HG02678 (cell line): ENCODE measurements around the gene KY.

Experiments
- ATAC-seq: cut with Tn5 transposase; IDR thresholded peaks from one replicate; pipeline ENCODE4 v1.9.1; 2021; ENCODE audit warnings: mild to moderate bottlenecking, moderate library complexity; ENCODE audit not compliant: unreplicated experiment

The KY gene

DNA sequence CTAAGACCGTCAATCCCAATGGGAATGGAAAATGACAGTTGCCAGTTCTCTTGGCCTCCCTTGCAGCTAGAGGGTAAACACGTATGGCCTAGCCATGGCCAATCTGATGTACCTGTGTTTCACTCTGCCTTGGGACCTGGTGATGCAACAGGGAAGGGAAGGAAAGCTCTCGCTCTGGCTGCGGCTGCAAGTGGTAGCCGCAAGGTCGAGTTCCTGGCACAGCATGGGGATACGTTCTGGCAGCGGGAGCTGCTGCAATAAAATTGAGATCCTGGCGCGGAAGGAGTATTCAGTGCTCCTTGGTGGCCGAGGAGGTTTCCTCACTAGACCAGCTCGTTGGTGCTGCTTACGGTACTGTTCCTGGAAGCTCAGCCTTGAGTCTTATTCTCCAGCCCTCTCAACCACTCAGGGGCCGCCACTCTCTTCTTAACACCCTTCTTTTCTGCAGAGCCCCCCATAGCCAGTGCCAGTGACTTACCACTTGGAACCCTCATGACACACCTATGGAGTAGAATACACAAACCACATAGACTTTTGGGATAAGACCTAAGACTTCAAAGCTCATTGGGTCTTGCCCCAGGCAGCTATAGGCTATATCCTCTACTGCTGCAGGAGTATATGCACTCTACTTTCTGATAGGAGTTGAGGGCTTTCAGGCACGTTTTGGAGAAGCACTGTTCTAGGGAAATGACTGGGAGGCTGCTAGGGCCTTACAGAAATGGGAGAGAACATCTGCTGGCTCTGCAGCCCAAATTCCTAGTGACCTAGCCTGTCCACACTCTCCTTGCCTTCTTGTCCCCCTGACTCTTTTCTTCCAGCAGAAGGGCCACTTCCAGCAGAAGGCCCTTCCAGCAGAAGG, 2.7 kb downstream of the KY start:
- ATAC-seq = no peak

GRCh38 chr3:134646086-134646485, 4.7 kb downstream of the KY start:
- no peak for ATAC-seq

- ATAC-seq = no peak
These were observed 5.3 kb downstream of the KY start for GRCh38 chr3:134645515-134645914.

DNA sequence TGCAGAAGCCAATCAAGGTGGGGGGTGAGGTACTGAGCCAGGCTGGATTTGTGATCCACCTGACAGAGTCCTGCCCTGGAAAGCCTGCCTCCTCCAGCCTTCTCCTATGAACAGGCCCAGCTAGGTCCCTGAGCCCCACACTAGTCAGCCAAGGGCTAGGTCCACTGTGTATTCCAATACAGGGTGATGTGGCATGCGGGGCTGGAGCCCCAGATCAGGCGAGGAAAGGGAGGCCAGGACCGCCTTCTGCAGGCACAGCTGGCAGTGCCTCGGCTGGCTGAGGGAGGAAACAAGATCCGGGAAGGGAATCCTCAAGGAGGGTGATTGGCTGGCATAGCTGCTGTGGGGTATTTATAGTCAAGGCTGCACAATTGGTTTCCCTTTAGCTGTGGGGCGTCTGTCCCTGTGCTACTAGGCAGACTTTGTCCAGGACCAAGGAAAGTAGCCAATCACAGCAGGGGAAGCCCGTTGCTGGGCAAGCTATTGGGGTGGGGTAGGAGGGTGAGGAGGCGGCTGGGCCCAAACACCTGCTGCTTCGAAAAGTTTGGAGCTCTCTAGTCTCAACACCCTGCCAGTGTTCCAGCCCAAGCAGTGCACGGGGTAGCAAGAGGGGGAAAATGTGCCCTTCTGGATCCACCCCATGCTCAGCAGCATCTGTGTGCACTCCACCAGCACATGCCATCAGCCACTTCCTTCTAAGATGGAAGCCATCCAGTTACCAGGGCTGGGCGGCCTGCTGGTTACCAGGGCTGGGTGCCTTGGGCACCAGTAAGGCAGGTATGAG, 5.9 kb downstream of the KY start:
- ATAC-seq = no peak

DNA sequence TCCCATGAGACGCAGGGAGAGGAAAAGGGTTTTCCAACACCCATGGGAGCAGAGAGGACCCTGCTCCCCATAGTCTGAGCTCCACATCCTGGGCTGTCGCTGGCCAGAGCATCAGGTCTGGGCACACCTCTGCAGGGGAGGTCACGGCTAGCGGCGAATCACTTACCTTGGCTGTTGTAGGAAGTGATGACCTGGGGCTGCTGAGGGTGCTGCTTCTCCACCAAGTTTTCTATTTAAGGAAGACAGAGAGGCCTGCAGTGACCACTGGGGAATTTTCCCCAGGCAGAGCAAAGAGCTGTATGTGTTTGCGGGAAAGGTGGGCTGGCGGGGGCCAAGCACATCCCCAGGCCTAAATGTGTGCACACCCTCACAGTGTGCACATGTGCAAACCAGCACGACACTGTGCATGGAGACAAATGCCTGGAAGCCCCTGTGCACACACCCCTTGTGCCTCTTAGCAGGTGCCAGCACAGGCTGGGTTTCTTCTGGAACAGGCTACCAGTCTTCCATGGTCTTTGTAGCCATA, 7.6 kb downstream of the KY start:
- ATAC-seq = no peak

DNA sequence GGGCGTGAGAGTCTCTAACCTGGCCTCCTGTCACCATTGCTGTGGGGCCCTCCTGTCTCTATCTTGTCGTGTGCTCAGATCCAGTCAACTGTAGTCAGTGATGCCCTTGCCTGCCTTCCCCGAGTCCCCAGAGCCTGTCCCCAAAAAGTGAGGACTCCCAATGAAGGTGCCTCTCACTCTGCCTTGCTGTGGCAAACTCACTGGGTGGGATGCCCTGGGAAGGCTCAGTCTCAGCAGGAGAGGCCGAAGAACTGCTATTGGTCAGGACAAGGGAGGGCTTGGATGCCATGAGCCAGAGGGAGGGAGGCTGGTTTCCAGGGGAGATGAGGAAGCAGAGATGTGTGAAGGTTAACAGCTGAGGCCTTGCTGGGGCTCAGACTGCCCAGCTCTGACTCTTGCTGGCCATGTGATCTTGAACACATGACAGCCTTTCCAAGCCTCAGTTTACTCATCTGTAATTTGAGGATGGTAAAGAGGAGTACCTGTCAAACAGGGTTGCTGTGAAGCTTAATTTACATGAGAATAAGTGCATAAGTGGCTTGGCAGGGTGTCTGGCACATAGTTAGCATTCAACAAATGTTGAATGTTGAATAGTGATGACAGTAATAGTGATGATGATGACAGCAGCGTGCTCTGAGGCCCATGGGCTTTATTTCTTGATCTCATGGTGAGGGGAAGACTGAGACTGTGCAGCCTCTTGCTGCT, 8.2 kb downstream of the KY start:
- ATAC-seq = no peak

- no peak for ATAC-seq
These were observed 9.0 kb downstream of the KY start for GRCh38 chr3:134641671-134642300.

DNA sequence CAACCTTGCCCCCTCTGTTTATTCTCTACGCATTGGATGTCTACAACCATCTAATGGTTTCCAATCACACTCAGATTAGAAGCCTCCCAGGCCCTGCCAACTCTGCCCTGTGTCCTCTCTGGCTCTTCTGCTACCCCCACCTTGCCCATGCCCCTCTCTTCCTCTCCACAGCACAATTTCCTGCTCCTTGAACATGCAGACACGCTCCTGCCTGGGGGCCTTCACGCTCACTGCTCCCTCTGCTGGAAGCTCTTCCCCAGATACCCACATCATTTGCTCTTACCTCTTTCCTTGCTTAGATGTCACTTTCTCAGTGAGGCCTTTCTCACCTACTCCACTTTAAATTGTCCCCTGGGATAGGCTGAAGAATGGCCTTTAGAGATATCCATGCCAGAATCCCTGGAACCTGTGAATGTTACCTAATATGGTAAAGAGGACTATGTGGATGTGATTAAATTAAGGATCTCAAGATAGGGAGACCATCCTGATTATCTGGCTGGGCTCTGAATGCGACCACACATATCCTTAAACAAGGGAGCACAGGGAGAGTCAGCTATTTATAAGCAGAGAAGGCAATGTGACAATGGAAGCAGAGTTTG, 9.9 kb downstream of the KY start:
- no peak for ATAC-seq

DNA sequence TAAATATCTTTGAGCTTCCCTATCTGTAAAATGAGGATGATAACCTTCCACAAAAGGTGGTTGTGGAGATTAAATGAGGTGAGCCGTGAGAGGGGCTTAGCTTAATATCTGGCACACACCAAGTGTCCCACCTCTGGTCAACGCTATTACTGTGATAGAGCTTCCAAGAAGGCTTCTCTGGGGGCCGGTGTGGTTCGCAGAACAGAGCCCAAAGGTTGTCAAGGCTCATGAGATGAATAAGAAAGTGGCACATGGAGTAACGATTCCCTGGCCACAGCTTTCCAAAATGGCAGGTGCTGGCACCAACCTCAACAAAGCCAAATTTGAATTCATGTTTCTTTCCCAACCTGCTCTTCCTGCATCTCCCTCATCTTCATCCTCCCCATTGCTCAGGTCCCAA, 10.4 kb downstream of the KY start:
- no peak for ATAC-seq

- ATAC-seq = no peak
These were observed 12.3 kb downstream of the KY start for GRCh38 chr3:134638385-134639030.

GRCh38 chr3:134636406-134636805, 14.4 kb downstream of the KY start:
- ATAC-seq = no peak

DNA sequence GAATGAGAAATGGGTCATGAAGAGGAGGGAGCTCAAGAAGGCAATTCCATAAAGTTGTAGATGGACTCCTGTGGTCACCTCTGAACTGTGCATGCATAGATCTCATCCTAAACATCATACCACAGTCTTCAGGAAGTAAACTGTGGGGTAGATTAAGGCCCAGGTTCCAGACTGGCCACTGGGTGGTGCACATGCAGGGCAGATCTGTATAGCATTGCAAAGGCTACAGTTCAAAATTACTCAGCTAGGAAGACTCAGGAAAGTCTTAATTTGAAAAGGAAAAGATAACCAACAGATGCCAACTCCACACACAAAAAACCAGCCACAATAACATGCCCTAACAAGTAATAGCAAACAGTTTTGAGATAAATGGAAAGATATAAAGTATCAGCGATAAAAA, 20.3 kb downstream of the KY start:
- no peak for ATAC-seq

DNA sequence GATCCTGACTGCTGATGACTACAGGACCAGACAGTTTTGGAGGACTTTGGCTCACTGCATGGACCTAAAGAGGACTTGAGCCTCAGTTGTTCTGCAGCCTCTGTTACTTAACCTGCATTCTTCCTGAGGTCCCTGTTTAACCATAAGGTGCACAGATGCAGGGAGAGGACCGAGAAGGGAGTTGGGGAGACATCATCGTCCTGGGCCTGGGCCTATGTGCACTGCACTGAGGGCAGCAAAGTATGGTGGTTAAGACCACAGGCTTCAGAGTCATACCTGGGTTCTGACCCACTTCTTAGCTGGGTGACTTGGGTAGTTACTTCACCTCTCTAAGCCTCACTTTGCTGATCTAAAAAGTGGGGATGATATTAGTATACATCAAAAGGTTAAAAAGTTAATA, 21.9 kb downstream of the KY start:
- ATAC-seq = no peak

GRCh38 chr3:134627831-134628230, 23.0 kb downstream of the KY start:
- ATAC-seq = no peak

- no peak for ATAC-seq
These were observed 24.7 kb downstream of the KY start for GRCh38 chr3:134625885-134626741.

- no peak for ATAC-seq
These were observed 25.4 kb downstream of the KY start for GRCh38 chr3:134625462-134625861.

GRCh38 chr3:134624537-134625287, 26.1 kb downstream of the KY start:
- ATAC-seq = no peak

DNA sequence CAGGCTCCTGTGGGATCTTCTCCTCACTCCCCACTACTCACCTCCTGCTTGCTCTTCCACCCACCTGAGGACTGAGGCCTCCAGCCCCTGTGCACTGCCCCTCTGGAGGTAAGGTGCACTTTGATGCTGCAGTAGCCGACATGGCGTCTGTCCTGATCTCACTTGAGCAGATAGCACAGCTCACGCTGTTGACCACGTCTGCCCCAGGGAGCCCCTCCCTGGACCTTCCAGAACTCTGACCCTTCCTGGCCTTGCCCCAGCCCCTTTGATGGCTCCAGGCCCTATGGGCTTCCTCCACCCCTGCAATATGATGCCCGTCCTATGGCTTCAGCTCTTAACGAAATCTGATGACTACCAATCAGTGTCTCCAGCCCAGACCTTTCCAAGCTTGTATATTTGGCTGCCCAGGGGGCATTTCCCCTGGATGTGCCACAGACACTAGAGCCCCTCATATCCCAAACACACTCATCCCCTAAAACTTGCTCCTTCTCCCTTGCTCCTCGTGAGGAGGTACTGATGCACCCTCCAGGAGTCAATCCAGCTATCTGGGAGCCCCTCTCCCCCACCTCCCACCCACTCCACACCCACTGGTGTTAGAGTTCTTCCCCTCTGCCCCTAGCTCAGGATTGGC, 27.1 kb downstream of the KY start:
- no peak for ATAC-seq
